Heart left ventricle (tissue), 13 donors: ENCODE data around the gene NXPH4.

Source experiments
- POLR2A ChIP-seq, 2 donors: fragments of 450-650 bp; IDR thresholded peaks; one replicate each; pipeline ENCODE4 v1.6.1; 2017; ENCODE audit warnings: antibody characterized with exemption in 2 of 2, mild to moderate bottlenecking in 2 of 2, moderate library complexity in 2 of 2
- TF ChIP-seq, protein P1 (sequence below), 12 donors: fragments of 200-600 bp; sonication (generic) in 4 of 12; IDR thresholded peaks; one replicate each; pipeline versions ENCODE4 v1.5.0 to v1.8.0; 2018 to 2022; ENCODE audit warnings: antibody characterized with exemption in 12 of 12, mild to moderate bottlenecking in 5 of 12
- donor health status: ischemic (EF 13 %, LVEDD 7.1; RV severe dilation, severe dysfunction).
- donor health status: DM: no; HTN: yes; CAD: no.
- donor health status: DM: no; HTN: no; CAD: no.
- donor health status: ischemic (EF 25% LVEDD 6.9; RV normal size, moderate dysfunction).
- donor health status: ischemic (EF 25% LVEDD 5.7; RV mildly dilated, moderate dysfunction).
- donor health status: ischemic (EF 35%, LVEDD 5.7; RV mildly dilated, moderate dysfunction).
- donor health status: nonischemic (EF 11% LVEDD 7.7; RV severe dilation, severe dysfunction).
- donor health status: DM: yes; HTN: yes; CAD: no.
- donor health status: PGD.
- donor health status: ischemic (EF 29% LVEDD 5.4; RV normal size, mild dysfunction).
- donor health status: nonischemic (EF 23%, LVEDD 6.1; RV moderate dilation, normal function).

GRCh38 chr12:57182918-57183575 is 33.5 kb upstream of the NXPH4 start:
- TF ChIP-seq, protein P1, sequence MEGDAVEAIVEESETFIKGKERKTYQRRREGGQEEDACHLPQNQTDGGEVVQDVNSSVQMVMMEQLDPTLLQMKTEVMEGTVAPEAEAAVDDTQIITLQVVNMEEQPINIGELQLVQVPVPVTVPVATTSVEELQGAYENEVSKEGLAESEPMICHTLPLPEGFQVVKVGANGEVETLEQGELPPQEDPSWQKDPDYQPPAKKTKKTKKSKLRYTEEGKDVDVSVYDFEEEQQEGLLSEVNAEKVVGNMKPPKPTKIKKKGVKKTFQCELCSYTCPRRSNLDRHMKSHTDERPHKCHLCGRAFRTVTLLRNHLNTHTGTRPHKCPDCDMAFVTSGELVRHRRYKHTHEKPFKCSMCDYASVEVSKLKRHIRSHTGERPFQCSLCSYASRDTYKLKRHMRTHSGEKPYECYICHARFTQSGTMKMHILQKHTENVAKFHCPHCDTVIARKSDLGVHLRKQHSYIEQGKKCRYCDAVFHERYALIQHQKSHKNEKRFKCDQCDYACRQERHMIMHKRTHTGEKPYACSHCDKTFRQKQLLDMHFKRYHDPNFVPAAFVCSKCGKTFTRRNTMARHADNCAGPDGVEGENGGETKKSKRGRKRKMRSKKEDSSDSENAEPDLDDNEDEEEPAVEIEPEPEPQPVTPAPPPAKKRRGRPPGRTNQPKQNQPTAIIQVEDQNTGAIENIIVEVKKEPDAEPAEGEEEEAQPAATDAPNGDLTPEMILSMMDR (IDR thresholded peaks at IDR 0.05) = peak; percentile 71 to 92 (median 87)
- no peak for TF ChIP-seq POLR2A (IDR thresholded peaks at IDR 0.05)
